Activated CD4-positive, CD25-positive, alpha-beta regulatory T cell (primary cell): Measurements from ENCODE around the gene GPC5.
"Not testable (repeated sequence)": the region's sequence is repeated elsewhere in the genome, so short reads cannot be mapped to it uniquely, and the experiment has no call there.

Experiments
- DNase-seq, 4 experiments: peaks; one replicate each; lab custom pipeline; 2025; lab: John Stamatoyannopoulos, UW

The GPC5 gene

GRCh38 chr13:91868351-91868750, 469.9 kb downstream of the GPC5 start:
- DNase-seq, result no peak

GRCh38 chr13:91878491-91878890, 480.1 kb downstream of the GPC5 start:
- no peak for DNase-seq

- no peak for DNase-seq
These were observed 480.9 kb downstream of the GPC5 start for GRCh38 chr13:91879360-91879759.

GRCh38 chr13:91882918-91883317, 484.5 kb downstream of the GPC5 start:
- no peak for DNase-seq

GRCh38 chr13:91889641-91890040, 491.2 kb downstream of the GPC5 start:
- DNase-seq, result no peak

- no peak for DNase-seq
These were observed 492.7 kb downstream of the GPC5 start for GRCh38 chr13:91891141-91891540.

GRCh38 chr13:91893040-91893439, 494.6 kb downstream of the GPC5 start:
- DNase-seq, result no peak

- DNase-seq, result no peak
These were observed 495.9 kb downstream of the GPC5 start for GRCh38 chr13:91894316-91894715.

- DNase-seq, result no peak
These were observed 498.1 kb downstream of the GPC5 start for GRCh38 chr13:91896547-91896946.

GRCh38 chr13:91898986-91899385, 500.6 kb downstream of the GPC5 start:
- not testable (repeated sequence) for DNase-seq

GRCh38 chr13:91902291-91902690, 503.9 kb downstream of the GPC5 start:
- DNase-seq, result no peak

- no peak for DNase-seq
These were observed 505.6 kb downstream of the GPC5 start for GRCh38 chr13:91904005-91904404.

GRCh38 chr13:91904597-91904996, 506.2 kb downstream of the GPC5 start:
- DNase-seq, result no peak

GRCh38 chr13:91907398-91907797, 509.0 kb downstream of the GPC5 start:
- DNase-seq, result no peak

GRCh38 chr13:91909617-91910016, 511.2 kb downstream of the GPC5 start:
- no peak for DNase-seq

GRCh38 chr13:91922969-91923592, 524.7 kb downstream of the GPC5 start:
- no peak for DNase-seq

- DNase-seq, result no peak
These were observed 532.3 kb downstream of the GPC5 start for GRCh38 chr13:91930687-91931086.

GRCh38 chr13:91934354-91934753, 535.9 kb downstream of the GPC5 start:
- no peak for DNase-seq

GRCh38 chr13:91946498-91947070, 548.2 kb downstream of the GPC5 start:
- DNase-seq, result no peak

GRCh38 chr13:91948736-91949135, 550.3 kb downstream of the GPC5 start:
- no peak for DNase-seq

GRCh38 chr13:91950803-91951202, 552.4 kb downstream of the GPC5 start:
- DNase-seq, result no peak

GRCh38 chr13:91955546-91956355, 557.3 kb downstream of the GPC5 start:
- no peak for DNase-seq

- no peak for DNase-seq
These were observed 562.5 kb downstream of the GPC5 start for GRCh38 chr13:91960947-91961346.
